PC-3 (cell line): ENCODE data around the gene STK33.

ENCODE experiments used
- EZH2 ChIP-seq: fragments of 300-600 bp; sonication (generic); IDR thresholded peaks from one replicate; pipeline ENCODE4 v1.6.1; 2017; ENCODE audit warnings: antibody characterized with exemption, mild to moderate bottlenecking, low read length; ENCODE audit not compliant: unreplicated experiment
- TF ChIP-seq, protein P1 (sequence below): fragments of 300-600 bp; sonication (generic); conservative IDR thresholded peaks from 2 replicates; pipeline ENCODE4 v1.5.1; 2017; ENCODE audit warnings: antibody characterized with exemption, low read depth, mild to moderate bottlenecking, low read length

DNA sequence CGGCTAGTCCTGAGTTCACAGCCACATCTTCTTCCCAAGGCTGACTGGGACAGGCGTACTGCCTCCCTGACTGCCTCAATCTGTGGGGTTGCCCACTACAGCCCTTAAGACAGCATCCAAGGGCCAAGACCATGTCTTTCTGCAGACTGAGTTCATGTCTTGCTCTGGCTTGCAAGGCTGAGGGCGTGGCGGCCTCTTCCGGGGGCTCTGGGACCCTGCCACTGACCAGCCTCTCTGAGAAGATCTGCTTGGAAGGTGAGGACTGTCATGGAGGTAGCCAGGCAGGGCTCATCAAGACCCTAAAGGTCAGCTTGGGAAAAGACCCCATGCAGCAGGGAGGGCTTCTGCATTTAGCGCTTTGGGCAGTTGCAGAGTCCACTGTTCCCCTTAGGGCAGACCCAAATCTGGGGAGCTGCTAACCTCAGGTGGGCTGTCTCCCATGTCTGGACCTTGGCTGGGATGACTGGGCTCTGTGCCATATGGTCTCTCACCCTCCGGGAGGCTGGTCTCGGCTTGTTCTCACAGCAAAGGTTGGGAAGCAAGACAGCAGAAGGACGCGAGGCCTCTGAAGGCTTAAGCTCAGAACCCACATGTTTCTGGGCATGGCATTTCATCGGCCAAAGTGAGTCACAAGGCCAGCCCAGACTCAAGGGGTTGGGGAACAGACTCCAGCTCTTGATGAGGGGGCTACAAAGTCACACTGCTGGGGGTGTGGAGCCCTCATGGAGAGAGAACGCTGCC is 221.2 kb downstream of the STK33 start:
- TF ChIP-seq, protein P1, sequence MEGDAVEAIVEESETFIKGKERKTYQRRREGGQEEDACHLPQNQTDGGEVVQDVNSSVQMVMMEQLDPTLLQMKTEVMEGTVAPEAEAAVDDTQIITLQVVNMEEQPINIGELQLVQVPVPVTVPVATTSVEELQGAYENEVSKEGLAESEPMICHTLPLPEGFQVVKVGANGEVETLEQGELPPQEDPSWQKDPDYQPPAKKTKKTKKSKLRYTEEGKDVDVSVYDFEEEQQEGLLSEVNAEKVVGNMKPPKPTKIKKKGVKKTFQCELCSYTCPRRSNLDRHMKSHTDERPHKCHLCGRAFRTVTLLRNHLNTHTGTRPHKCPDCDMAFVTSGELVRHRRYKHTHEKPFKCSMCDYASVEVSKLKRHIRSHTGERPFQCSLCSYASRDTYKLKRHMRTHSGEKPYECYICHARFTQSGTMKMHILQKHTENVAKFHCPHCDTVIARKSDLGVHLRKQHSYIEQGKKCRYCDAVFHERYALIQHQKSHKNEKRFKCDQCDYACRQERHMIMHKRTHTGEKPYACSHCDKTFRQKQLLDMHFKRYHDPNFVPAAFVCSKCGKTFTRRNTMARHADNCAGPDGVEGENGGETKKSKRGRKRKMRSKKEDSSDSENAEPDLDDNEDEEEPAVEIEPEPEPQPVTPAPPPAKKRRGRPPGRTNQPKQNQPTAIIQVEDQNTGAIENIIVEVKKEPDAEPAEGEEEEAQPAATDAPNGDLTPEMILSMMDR = no peak
- TF ChIP-seq EZH2 = no peak
